Endothelial cell of hepatic sinusoid (primary cell): Measurements from ENCODE around the gene SYDE2.
"Not testable (repeated sequence)": the region's sequence is repeated elsewhere in the genome, so short reads cannot be mapped to it uniquely, and the experiment has no call there.

Experiments used
- in situ Hi-C: cut with HindIII; loops from 2 replicates; pipeline ENCODE4 v1.10.0; 2017; ENCODE audit warnings: low sequenced_read_pairs

Gene SYDE2

GRCh38 chr1:85200463-85201339 is at the start of gene SYDE2:
SYDE2 (minus strand) TSS chr1:85201016; CDS start chr1:85200996, 20 bp downstream.
- in situ Hi-C loops, result no loop called here

GRCh38 chr1:85249042-85249441 is 48.2 kb upstream of the SYDE2 start:
- in situ Hi-C loops, result not testable (repeated sequence)

- in situ Hi-C loops, result no loop called here
Measured at GRCh38 chr1:85245891-85246290, 45.1 kb upstream of the SYDE2 start.

GRCh38 chr1:85245456-85245855 is 44.6 kb upstream of the SYDE2 start:
- in situ Hi-C loops, result no loop called here

GRCh38 chr1:85244271-85245061 is 43.6 kb upstream of the SYDE2 start:
- in situ Hi-C loops, result no loop called here

- in situ Hi-C loops, result no loop called here
Measured at GRCh38 chr1:85243372-85243771, 42.6 kb upstream of the SYDE2 start.

- in situ Hi-C loops, result no loop called here
Measured at GRCh38 chr1:85240643-85241042, 39.8 kb upstream of the SYDE2 start.

GRCh38 chr1:85240174-85240601 is 39.4 kb upstream of the SYDE2 start:
- in situ Hi-C loops, result no loop called here

- in situ Hi-C loops, result loop anchor here (10.0 kb wide), 2 partner anchors 113 to 433 kb away; no protein-coding TSS in a partner anchor
Measured at GRCh38 chr1:85237613-85238012, 36.8 kb upstream of the SYDE2 start.

- in situ Hi-C loops, result loop anchor here (10.0 kb wide), 2 partner anchors 106 to 426 kb away; no protein-coding TSS in a partner anchor
Measured at GRCh38 chr1:85230305-85230977, 29.6 kb upstream of the SYDE2 start.

GRCh38 chr1:85229574-85230097 is 28.8 kb upstream of the SYDE2 start:
- in situ Hi-C loops, result loop anchor here (10.0 kb wide), 2 partner anchors 105 to 425 kb away; no protein-coding TSS in a partner anchor

GRCh38 chr1:85228972-85229371 is 28.2 kb upstream of the SYDE2 start:
- in situ Hi-C loops, result no loop called here

GRCh38 chr1:85225624-85226380 is 25.0 kb upstream of the SYDE2 start:
- in situ Hi-C loops, result no loop called here

- in situ Hi-C loops, result loop anchor here (5.0 kb wide), 1 partner anchor 53 kb away; no protein-coding TSS in a partner anchor
Measured at GRCh38 chr1:85224734-85225623, 24.2 kb upstream of the SYDE2 start.

- in situ Hi-C loops, result loop anchor here (5.0 kb wide), 1 partner anchor 52 kb away; no protein-coding TSS in a partner anchor
Measured at GRCh38 chr1:85224295-85224694, 23.5 kb upstream of the SYDE2 start.

- in situ Hi-C loops, result loop anchor here (5.0 kb wide), 1 partner anchor 51 kb away; no protein-coding TSS in a partner anchor
Measured at GRCh38 chr1:85223334-85223733, 22.5 kb upstream of the SYDE2 start.

- in situ Hi-C loops, result loop anchor here (5.0 kb wide), 1 partner anchor 48 kb away; no protein-coding TSS in a partner anchor
Measured at GRCh38 chr1:85220756-85221201, 20.0 kb upstream of the SYDE2 start.

- in situ Hi-C loops, result loop anchor here (5.0 kb wide), 1 partner anchor 48 kb away; no protein-coding TSS in a partner anchor
Measured at GRCh38 chr1:85219853-85220610, 19.2 kb upstream of the SYDE2 start.
